HepG2 (cell line): ENCODE results near the gene ZNF629. TPM values are rescaled to one million over a fixed set of nuclear protein-coding genes. Genes with fewer than 3 reads are reported as not detected.

Experiments used
- DNMT3B ChIP-seq: conservative IDR thresholded peaks from 2 replicates; pipeline ENCODE4 v1.6.1; 2016; ENCODE audit warnings: missing biosample characterization, control low read depth
- ETV5 ChIP-seq: IDR thresholded peaks from 2 replicates; pipeline ENCODE4 v1.6.1; 2018; ENCODE audit warnings: missing biosample characterization, missing genetic modification reagents, inconsistent platforms, borderline replicate concordance
- MYNN ChIP-seq: sonication (generic); formaldehyde crosslinking; IDR thresholded peaks from 2 replicates; pipeline ENCODE4 v1.4.0; 2020; ENCODE audit warnings: mild to moderate bottlenecking, low read depth, missing genetic modification reagents
- NFYB ChIP-seq: sonication (generic); formaldehyde crosslinking; IDR thresholded peaks from 2 replicates; pipeline ENCODE4 v1.4.0; 2020; ENCODE audit warnings: missing genetic modification reagents
- RFX1 ChIP-seq: fragments of 450-650 bp; IDR thresholded peaks from 2 replicates; pipeline ENCODE4 v1.6.1; 2017
- SOX13 ChIP-seq, 3 experiments: fragments of 450-650 bp in 1 of 3; sonication (generic) in 1 of 3; formaldehyde crosslinking in 1 of 3; IDR thresholded peaks in 2 of 3; conservative IDR thresholded peaks in 1 of 3; 2 replicates each; pipeline versions ENCODE4 v1.5.0 to v1.6.1; 2016 to 2020; ENCODE audit warnings: antibody characterized with exemption in 1 of 3, mild to moderate bottlenecking in 1 of 3, missing compliant biosample characterization in 1 of 3, missing genetic modification reagents in 1 of 3, moderate library complexity in 1 of 3
- SUZ12 ChIP-seq: fragments of 150-350 bp; IDR thresholded peaks from 2 replicates; pipeline ENCODE4 v1.6.1; 2014; ENCODE audit warnings: low read depth, low read length
- TOE1 ChIP-seq: sonication (generic); formaldehyde crosslinking; IDR thresholded peaks from 2 replicates; pipeline ENCODE4 v1.4.0; 2020; ENCODE audit warnings: mild to moderate bottlenecking, missing genetic modification reagents
- ZFP37 ChIP-seq: sonication (generic); formaldehyde crosslinking; IDR thresholded peaks from 2 replicates; pipeline ENCODE4 v1.4.0; 2020; ENCODE audit warnings: missing genetic modification reagents, borderline replicate concordance
- ZNF343 ChIP-seq: sonication (generic); formaldehyde crosslinking; IDR thresholded peaks from 2 replicates; pipeline ENCODE4 v1.4.0; 2020; ENCODE audit warnings: mild to moderate bottlenecking, missing genetic modification reagents
- ZNF383 ChIP-seq: sonication (generic); formaldehyde crosslinking; IDR thresholded peaks from 2 replicates; pipeline ENCODE4 v1.4.0; 2020; ENCODE audit warnings: missing genetic modification reagents, mild to moderate bottlenecking, borderline replicate concordance
- ZNF510 ChIP-seq: sonication (generic); formaldehyde crosslinking; IDR thresholded peaks from 2 replicates; pipeline ENCODE4 v1.4.0; 2020; ENCODE audit warnings: low read depth, mild to moderate bottlenecking, missing genetic modification reagents
- ZNF530 ChIP-seq: sonication (generic); formaldehyde crosslinking; IDR thresholded peaks from 2 replicates; pipeline ENCODE4 v1.5.0; 2020; ENCODE audit warnings: low read depth, mild to moderate bottlenecking, missing genetic modification reagents
- ZNF547 ChIP-seq: sonication (generic); formaldehyde crosslinking; IDR thresholded peaks from 2 replicates; pipeline ENCODE4 v1.5.1; 2020; ENCODE audit warnings: mild to moderate bottlenecking, missing genetic modification reagents
- polyA plus RNA-seq, 8 experiments: library from polyadenylated mRNA; depleted of rRNA in 3 of 8; stranded (reverse) in 7 of 8; unstranded in 1 of 8; fragments of >200 nt; fragmentation: Illumina TruSeq in 4 of 8; extraction: Trizol in 4 of 8; gene quantifications; 2 replicates each; pipeline versions ENCODE4 v1.2.1 to v1.2.3, GENCODE V29; 2011 to 2016; ENCODE audit warnings: low read depth in 4 of 8, missing spikeins in 1 of 8, mixed read lengths in 1 of 8; ENCODE audit not compliant: insufficient read depth in 1 of 8
- total RNA-seq, 5 experiments: library from RNA; depleted of rRNA; stranded (reverse); fragments of >200 nt; fragmentation: Illumina TruSeq; extraction: Trizol; gene quantifications; 2 replicates each; pipeline ENCODE4 v1.2.3, GENCODE V29; 2016; ENCODE audit warnings: low read depth in 1 of 5
- TF ChIP-seq, protein P1 (sequence below): sonication (generic); formaldehyde crosslinking; IDR thresholded peaks from 2 replicates; pipeline ENCODE4 v1.4.0; 2020; ENCODE audit warnings: missing genetic modification reagents
- TF ChIP-seq, protein P2 (sequence below): sonication (generic); formaldehyde crosslinking; IDR thresholded peaks from 2 replicates; pipeline ENCODE4 v1.8.0; 2022; ENCODE audit warnings: missing genetic modification reagents, low read depth, mild to moderate bottlenecking, borderline replicate concordance
- TF ChIP-seq, protein P3 (sequence below), 2 experiments: sonication (generic) in 1 of 2; formaldehyde crosslinking in 1 of 2; IDR thresholded peaks; 2 replicates each; pipeline versions ENCODE4 v1.4.0 to v1.6.1; 2016 to 2020; ENCODE audit warnings: borderline replicate concordance in 1 of 2, low read depth in 1 of 2, mild to moderate bottlenecking in 1 of 2, missing genetic modification reagents in 1 of 2
- TF ChIP-seq, protein P4 (sequence below): sonication (generic); formaldehyde crosslinking; IDR thresholded peaks from 2 replicates; pipeline ENCODE4 v1.5.1; 2020; ENCODE audit warnings: missing genetic modification reagents, mild to moderate bottlenecking, borderline replicate concordance

ZNF629 gene
- total and polyA plus RNA-seq, 2 of the 13 experiments (the other 11 are each of a cell fraction or from before 2014, with no cell fraction given), result 6.1 to 16.5 TPM

DNA sequence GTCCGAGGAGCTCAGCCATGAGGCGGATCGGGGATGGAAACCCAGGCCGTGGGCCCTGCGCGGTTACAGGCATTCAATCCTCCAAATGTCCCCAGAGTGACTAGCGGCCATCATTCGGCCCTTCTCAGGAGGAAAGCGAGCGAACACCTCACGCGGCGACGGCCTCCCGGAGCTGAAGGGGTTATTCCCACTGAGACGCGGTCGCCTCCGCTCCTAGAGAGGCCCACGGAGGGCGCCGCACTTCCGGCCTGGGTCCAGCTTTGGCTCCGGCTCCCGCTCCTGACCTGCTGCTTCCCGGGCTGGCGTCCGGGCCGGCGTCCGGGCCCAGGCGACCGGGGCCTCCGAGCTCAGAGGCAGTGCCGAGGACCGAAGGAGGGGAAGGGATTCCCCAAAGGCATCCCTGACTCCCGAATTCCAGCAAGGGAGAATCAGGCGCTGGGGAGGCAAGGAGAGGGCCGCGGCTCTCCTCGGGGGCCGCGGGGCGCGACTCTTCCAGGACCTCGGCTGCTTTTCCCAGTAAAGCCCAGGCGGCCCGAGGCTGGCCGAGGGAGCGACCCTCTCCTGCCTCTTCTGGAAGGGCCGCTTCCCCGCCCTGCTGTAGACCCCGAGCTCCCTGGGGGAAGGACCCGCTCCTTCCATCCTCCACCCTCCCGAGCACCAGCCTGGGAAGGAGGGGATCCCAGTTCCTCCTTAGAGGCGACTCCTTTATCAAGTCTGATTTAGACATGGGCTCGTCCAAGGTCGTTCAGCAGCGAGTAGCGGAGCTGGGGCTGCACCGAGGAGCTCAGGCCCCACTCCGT, 18.6 kb upstream of the ZNF629 start (continued):
- TF ChIP-seq, protein P1, sequence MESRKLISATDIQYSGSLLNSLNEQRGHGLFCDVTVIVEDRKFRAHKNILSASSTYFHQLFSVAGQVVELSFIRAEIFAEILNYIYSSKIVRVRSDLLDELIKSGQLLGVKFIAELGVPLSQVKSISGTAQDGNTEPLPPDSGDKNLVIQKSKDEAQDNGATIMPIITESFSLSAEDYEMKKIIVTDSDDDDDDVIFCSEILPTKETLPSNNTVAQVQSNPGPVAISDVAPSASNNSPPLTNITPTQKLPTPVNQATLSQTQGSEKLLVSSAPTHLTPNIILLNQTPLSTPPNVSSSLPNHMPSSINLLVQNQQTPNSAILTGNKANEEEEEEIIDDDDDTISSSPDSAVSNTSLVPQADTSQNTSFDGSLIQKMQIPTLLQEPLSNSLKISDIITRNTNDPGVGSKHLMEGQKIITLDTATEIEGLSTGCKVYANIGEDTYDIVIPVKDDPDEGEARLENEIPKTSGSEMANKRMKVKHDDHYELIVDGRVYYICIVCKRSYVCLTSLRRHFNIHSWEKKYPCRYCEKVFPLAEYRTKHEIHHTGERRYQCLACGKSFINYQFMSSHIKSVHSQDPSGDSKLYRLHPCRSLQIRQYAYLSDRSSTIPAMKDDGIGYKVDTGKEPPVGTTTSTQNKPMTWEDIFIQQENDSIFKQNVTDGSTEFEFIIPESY, result no peak; the same call in 1 of the 2 replicates
- TF ChIP-seq TOE1, result peak; percentile 44; the same call in 1 of the 2 replicates
- TF ChIP-seq DNMT3B, result peak; percentile 82; the same call in 1 of the 2 replicates
- peak; percentile 92 for TF ChIP-seq ZFP37 (CRISPR knock-in tag)
- peak; percentile 77; the same call in 1 of the 2 replicates for TF ChIP-seq ZNF530
- TF ChIP-seq RFX1, result no peak
- TF ChIP-seq ZNF510 (CRISPR knock-in tag), result peak; percentile 96; the same call in 1 of the 2 replicates
- TF ChIP-seq ZNF383 (CRISPR knock-in tag), result peak; percentile 90; the same call in 1 of the 2 replicates
- TF ChIP-seq SOX13 (IDR thresholded peaks at IDR 0.05), result no peak
- TF ChIP-seq SOX13 (CRISPR knock-in tag; conservative IDR thresholded peaks at IDR 0.05 in 1 of 2, IDR thresholded peaks at IDR 0.05 in 1 of 2), result peak in 1 of 2 experiments; percentile 76; a peak in 2 of 4 replicates
- TF ChIP-seq ETV5, result peak; percentile 100
- TF ChIP-seq, protein P2, sequence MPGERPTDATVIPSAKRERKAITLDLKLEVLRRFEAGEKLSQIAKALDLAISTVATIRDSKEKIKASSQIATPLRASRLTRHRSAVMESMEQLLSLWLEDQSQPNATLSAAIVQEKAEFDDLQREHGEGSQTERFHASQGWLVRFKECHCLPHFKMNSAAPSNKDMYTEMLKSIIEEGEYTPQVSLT (CRISPR knock-in tag), result no peak
- peak; percentile 96 for TF ChIP-seq ZNF547 (CRISPR knock-in tag)
- TF ChIP-seq MYNN (CRISPR knock-in tag), result no peak; the same call in 1 of the 2 replicates
- TF ChIP-seq, protein P3, sequence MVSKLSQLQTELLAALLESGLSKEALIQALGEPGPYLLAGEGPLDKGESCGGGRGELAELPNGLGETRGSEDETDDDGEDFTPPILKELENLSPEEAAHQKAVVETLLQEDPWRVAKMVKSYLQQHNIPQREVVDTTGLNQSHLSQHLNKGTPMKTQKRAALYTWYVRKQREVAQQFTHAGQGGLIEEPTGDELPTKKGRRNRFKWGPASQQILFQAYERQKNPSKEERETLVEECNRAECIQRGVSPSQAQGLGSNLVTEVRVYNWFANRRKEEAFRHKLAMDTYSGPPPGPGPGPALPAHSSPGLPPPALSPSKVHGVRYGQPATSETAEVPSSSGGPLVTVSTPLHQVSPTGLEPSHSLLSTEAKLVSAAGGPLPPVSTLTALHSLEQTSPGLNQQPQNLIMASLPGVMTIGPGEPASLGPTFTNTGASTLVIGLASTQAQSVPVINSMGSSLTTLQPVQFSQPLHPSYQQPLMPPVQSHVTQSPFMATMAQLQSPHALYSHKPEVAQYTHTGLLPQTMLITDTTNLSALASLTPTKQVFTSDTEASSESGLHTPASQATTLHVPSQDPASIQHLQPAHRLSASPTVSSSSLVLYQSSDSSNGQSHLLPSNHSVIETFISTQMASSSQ (IDR thresholded peaks at IDR 0.05; ENCODE audit: low read depth), result no peak
- TF ChIP-seq, protein P3 (CRISPR knock-in tag; IDR thresholded peaks at IDR 0.05; ENCODE audit: borderline replicate concordance), result peak; percentile 86; the same call in 1 of the 2 replicates
- TF ChIP-seq ZNF343 (CRISPR knock-in tag), result peak; percentile 90
- no peak for TF ChIP-seq SUZ12
- TF ChIP-seq, protein P4, sequence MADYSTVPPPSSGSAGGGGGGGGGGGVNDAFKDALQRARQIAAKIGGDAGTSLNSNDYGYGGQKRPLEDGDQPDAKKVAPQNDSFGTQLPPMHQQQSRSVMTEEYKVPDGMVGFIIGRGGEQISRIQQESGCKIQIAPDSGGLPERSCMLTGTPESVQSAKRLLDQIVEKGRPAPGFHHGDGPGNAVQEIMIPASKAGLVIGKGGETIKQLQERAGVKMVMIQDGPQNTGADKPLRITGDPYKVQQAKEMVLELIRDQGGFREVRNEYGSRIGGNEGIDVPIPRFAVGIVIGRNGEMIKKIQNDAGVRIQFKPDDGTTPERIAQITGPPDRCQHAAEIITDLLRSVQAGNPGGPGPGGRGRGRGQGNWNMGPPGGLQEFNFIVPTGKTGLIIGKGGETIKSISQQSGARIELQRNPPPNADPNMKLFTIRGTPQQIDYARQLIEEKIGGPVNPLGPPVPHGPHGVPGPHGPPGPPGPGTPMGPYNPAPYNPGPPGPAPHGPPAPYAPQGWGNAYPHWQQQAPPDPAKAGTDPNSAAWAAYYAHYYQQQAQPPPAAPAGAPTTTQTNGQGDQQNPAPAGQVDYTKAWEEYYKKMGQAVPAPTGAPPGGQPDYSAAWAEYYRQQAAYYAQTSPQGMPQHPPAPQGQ (CRISPR knock-in tag), result 0 out of 2 replicates have a peak, but pooled peaks have one; percentile 78
- TF ChIP-seq NFYB (CRISPR knock-in tag), result peak; percentile 51; the same call in 1 of the 2 replicates
